GM21360 (cell line): ENCODE measurements around the gene NBEA.
A peak's percentile ranks its signal among the peaks of the same experiment; 100 is the strongest.

Experiments
- ATAC-seq: cut with Tn5 transposase; IDR thresholded peaks from one replicate; pipeline ENCODE4 v1.9.1; 2021; ENCODE audit warnings: mild to moderate bottlenecking, moderate library complexity; ENCODE audit not compliant: unreplicated experiment

The NBEA gene

DNA sequence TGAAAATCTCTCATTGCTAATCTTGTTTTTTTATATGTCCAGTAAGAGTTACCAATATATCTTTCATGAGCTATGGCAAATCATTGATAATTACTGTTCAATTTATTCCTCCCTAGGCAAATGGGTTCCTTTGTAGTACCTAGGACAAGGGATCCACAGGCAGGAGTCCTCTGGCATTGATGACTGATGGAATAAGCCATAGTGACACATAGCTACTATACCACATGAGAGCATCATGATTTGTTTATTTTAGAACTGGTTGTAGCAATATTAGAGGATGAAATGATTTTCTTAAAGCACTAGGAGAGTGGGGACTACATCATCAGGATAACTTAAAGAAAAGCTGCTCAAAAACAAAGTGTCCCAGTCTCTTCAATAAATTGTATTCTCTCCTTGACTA lies 556.2 kb downstream of the NBEA start:
- ATAC-seq = no peak

GRCh38 chr13:35499196-35499662 lies 557.2 kb downstream of the NBEA start:
- ATAC-seq = no peak

DNA sequence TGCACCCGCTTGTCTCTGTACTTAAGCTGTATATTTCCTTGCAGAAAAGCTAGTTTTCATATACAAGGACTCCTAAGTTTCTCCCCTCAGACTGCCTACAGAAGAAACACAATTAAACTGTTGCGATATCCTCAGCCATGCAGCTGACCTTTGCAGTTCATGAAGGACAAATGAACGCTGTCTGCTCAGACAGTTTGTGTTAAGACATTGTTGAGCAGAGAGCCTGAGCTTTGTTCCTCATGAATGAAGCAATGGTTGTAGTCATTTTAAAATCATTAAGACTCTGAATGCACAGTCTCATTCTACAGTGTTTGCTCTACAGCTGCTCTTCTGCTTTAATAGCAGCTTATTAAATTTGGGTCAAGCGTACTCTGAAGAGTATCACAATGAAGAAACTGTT lies 557.6 kb downstream of the NBEA start:
- ATAC-seq = no peak

DNA sequence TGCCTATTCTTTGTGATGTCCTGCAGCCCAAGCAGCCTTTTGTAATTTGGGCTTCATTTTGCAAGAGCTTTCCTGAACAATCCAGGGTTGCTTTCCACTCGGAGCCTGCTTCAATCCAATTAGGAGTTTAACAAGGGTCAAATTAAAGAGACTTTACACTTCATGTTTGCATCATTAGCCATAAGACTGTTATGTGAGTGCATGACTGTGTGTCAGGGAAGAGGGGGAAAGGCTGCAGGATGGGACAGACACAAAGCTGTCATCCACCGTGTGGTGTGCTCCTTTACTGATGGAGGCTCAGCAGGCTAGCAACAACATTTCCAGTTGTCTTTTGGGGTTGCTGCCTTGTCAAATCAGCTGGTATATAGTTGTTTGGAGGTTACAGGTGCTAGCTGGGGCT lies 558.1 kb downstream of the NBEA start:
- no peak for ATAC-seq

DNA sequence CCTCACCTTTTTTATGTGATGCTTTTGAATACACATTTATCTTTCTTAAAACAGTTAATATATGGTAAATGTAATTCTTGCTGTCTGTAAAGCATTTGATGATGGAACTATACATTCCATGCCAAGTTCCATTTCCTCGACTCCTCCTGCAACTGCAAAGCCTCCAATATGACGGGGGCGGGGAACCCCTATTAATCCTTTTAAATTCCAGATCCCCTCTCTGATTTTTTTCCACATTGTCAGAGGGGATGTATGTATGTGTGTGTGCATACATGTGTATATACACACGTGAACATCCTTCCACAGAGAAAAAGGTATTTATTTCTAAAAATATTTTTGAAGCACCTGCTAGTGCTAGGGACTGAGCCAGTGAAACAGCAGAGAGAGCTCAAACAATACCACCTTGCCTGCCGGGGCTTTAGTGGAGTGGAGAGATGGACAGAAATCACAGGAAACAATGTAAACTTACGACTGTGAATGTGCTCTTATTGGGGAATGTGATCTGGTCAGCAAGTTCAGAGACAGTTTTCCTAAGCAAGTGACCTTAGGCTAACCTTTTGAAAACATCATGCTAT lies 559.7 kb downstream of the NBEA start:
- no peak for ATAC-seq

- no peak for ATAC-seq
Measured at GRCh38 chr13:35502456-35502855, 560.4 kb downstream of the NBEA start.

DNA sequence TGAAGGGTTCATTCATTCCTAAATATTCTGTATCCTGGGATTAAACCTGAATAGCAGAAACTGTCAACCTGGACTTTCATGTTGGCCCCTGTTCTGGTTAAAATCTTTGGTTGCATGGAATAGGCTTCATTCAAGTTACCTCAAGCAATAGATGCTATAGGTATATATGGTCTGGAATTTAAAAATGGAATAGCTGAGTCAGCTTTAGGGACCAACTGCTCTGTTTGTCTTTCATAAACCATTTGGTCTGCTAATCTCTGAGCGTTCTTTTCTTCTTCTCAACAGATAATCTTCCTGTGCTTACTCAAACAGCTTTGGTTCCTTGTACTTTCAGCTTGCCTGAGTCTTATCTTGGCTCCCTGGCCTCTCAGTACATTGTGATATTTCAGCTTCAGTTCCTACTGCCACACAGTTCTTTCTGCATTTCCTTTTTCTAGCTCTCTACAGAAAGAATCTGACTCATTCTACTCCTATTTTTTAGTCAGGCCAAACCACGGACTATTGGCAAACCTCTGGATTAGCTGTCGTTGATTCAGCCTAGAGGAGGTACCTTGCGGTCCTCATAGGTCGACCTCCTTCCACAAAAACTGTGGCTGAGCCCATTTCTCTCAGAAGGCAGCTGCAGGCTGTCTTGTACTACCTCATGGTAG lies 570.3 kb downstream of the NBEA start:
- no peak for ATAC-seq

GRCh38 chr13:35514061-35514477 lies 572.0 kb downstream of the NBEA start:
- ATAC-seq = no peak

DNA sequence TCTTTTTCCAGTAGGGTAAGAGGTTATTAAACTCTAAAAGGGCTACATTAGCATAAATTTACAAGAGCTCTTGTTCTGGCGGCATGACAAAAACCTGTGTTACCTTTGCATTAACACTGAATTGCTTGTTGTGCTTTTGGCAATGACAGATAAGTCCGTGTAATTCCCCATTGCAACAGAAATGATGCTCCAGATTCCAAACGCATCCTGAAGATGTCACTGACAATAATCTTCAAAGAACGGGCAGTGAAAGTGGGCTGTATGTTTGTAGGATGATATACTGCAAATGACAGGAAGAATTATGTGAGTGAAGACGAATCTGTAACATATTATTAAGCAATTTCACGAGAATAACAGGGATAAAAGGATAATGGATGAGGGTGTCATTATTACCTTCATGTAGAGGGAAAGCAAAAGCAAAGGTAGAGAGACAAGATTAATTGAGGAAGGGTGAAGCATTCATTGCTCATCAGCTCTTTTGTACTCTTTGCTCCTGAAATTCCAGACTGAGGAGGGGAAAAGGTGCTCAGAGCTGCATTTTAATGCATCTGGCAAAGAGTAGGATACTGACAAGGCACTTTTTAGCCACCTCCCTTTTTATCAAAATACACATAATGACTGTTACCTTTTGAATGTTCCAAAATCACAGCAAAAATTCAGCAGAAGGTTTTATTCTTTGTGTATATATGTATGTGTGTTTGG lies 572.9 kb downstream of the NBEA start:
- ATAC-seq = no peak

DNA sequence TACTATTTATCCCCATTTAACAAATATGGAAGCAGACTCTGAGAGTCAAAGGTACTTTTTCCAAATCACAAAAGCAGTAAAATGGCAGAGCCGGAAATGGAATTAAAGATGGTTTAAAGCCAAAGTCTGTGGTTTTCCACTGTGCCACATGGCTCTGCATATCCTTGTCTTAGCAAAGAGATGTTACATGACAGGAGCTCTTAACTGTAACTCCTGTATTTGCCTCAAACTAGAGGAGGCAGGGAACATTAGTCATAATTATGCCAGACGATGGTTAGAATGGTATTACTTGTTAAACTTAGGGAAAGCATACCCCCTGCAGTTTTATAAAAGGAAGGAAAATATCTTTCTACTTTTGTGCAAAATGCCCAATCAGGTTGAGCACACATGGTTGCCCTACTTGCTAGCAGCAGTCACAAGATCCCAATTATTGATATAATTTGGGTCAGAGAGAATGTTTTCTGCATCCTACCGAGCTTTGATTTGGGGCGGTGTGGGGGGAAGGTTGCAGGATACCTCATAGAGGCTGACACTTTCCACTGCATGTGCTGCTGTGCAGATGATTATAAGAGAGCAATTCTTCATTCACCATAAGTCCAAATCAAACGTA lies 576.4 kb downstream of the NBEA start:
- no peak for ATAC-seq

GRCh38 chr13:35524171-35524570 lies 582.1 kb downstream of the NBEA start:
- ATAC-seq = no peak

DNA sequence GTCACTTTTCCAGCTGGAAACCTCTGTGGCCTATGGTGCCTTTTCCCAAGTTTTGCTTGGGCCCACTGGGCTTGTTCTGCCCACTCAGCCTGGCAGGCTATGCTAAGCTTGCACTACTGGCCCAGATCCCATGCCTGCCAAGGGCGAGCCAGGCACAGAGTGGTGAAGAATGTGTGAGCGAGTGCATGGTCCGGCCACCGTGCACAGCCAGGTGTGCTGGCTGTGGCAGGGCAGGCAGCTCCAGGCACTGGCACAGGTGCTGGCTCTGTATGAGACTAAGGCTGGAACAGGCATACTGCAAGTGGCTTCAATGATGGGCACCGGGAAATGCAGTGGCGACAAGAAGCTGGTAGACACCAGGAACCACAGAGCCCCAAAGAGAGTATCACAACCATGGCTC lies 584.5 kb downstream of the NBEA start:
- no peak for ATAC-seq

GRCh38 chr13:35527451-35527850 lies 585.4 kb downstream of the NBEA start:
- ATAC-seq = no peak

DNA sequence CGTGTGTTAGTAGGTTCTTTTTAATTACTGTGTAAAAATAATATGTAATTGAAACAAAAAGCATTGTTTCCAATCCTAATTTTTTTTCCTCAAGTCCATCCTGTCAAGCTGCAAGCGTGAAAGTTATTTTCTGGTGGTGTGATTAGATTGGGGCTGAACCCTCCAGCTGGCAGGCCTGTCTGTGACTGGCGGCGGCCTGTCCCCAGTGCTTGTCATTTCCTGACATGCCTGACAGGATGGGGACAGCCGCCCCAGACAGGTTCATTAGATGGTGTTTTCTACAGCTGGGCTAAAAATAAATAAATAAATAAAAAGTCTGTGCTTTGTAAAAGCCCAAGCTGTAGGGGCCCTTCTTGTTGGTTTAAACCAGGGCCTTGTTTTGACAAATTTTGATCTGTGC lies 588.1 kb downstream of the NBEA start:
- ATAC-seq = no peak

DNA sequence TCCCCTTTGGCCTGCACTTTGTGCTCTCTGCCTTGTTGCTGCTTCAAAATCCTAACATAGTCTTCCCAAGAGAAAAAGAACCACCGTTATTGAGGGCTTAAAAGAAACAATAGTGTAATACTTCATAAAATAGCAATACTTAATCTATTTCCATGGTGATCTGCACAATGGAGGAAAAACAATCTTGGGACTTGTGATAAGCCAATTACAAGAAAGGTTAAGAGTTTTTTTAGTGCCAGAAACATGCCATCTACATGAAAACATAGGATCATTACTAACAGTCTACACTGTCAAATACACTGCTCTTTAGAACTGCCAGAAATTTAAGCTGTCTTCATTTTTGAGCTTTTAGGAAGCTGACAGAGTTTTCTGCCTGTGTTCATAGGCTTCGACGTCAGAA lies 588.5 kb downstream of the NBEA start:
- no peak for ATAC-seq

DNA sequence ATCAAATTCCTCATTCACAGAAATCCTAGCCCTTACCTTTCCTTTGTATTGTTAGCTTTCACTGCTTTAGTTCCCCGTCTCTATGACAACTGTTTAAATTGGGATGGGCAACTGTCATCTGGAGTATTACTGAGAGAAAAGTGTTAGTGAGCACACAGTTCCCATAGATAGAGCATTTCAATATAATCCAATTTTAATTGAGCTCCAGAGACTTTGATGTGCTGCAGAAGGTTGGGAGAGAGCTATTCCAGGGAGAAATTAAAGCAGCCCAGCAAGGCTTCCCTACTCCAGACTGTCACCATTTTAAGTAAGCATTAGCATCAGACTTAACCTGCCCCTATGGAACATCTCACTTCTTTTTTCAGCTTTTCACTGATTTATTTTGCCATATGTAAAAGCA lies 589.5 kb downstream of the NBEA start:
- no peak for ATAC-seq

GRCh38 chr13:35534343-35534742 lies 592.3 kb downstream of the NBEA start:
- ATAC-seq = no peak

DNA sequence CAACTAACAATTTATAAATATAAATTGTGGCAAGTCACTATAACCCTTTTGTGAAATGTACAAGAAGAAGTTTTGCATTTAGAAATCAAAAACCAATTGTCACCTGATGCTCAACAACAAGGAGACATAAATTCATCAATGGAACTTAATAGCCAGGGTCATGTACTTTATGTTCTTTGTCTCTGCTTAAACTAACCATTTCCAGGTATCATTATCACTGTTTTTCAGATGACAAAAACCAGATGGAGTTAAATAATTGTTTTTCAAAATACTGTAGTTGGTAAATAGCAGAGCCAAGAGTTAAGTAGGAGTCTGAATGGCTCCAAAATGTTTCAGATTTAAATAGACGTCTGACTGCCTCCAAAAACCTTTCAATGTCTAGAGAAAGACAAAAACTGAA lies 606.7 kb downstream of the NBEA start:
- no peak for ATAC-seq

DNA sequence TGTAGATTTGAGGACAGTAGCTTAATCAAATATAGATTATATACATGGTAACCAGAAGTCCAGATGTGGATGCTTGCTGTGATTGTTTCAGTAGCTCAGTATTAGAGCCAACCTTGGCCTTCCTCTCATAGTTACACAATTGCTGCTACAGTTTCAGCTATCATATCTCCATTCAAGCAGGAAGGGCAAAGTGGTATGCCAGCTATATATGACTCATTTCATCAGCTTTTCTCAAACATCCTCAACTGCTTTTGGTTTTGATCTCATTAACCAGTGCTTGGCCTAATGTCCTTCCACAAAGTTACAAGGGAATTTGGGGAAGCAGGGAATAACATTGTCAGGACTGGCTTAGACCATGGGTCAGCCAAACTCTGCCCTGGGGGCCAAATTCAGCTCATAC lies 607.4 kb downstream of the NBEA start:
- ATAC-seq = peak; percentile 74

DNA sequence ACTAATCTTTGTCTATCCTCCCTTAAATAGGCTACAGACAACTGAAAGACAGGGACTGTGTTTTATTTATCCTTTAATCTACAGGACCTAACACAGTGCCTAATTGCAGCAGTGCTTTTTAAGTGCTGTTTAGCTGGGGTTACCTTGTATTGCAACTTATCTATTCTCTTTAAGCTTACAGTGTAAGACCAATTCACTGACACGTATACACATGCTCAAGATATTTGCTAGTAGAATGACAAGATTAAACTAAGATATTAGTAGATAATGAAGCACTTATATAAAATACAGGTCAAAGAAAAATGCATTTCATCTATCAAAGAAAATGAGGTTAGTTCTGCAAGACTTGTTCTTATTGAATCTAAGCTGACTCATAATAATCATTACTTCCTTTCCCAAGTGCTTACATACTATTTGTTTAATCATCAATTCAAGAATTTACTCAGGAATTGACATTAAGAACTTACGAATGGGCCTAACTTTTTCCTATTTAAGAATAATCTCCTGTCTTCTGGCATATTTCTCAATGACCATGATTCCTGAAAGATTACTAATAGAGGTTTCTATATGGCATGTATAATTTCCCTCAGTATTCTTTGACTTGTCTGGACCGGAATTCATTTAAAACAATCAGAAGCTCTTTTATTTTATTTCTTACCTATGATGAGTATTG lies 610.2 kb downstream of the NBEA start:
- no peak for ATAC-seq

GRCh38 chr13:35554972-35555623 lies 613.0 kb downstream of the NBEA start:
- no peak for ATAC-seq
